HEK293 (cell line): ENCODE data around the gene SPACA4.

Experiments used
- CTCF ChIA-PET: fragments of 350-600 bp; formaldehyde crosslinking; extraction: SDS; loops from one replicate; lab custom pipeline; 2021; ENCODE audit warnings: antibody characterized with exemption; lab: Yijun Ruan, JAX
- POLR2A ChIA-PET: fragments of 300-600 bp; formaldehyde crosslinking; extraction: SDS; loops from one replicate; lab custom pipeline; 2020; ENCODE audit warnings: antibody characterized with exemption, inconsistent platforms; lab: Yijun Ruan, JAX
- H3K27ac ChIP-seq: fragments of 200-500 bp; sonication (Bioruptor generic); 2 replicates; pipeline ENCODE4 v1.5.1; 2014; ENCODE audit warnings: low read depth, low read length, control low read depth, inconsistent platforms; ENCODE audit errors: extremely low read depth
- H3K36me3 ChIP-seq, 2 experiments: fragments of 200-500 bp in 1 of 2; sonication (Bioruptor generic) in 1 of 2; 1 replicate in 1 of 2; 2 replicates in 1 of 2; pipeline ENCODE4 v1.5.1; 2014 to 2017; ENCODE audit warnings: inconsistent platforms in 2 of 2, low read length in 2 of 2; ENCODE audit not compliant: control insufficient read depth in 2 of 2, insufficient read depth in 1 of 2
- H3K4me1 ChIP-seq: fragments of 200-500 bp; sonication (Bioruptor generic); 2 replicates; pipeline ENCODE4 v1.5.1; 2014; ENCODE audit warnings: mild to moderate bottlenecking, low read length, inconsistent platforms; ENCODE audit not compliant: control insufficient read depth, insufficient read depth
- H3K4me3 ChIP-seq: 2 replicates; pipeline ENCODE4 v1.5.1; 2011; ENCODE audit warnings: low read depth, mild to moderate bottlenecking, control low read depth, low read length, moderate library complexity
- H3K9me3 ChIP-seq: fragments of 200-500 bp; sonication (Bioruptor generic); 2 replicates; pipeline ENCODE4 v1.5.1; 2014; ENCODE audit warnings: low read depth, low read length, inconsistent platforms; ENCODE audit not compliant: control insufficient read depth, insufficient read depth
- BCL11B ChIP-seq: fragments of 450-650 bp; formaldehyde crosslinking; IDR thresholded peaks from 2 replicates; pipeline ENCODE4 v1.5.1; 2016; ENCODE audit warnings: low read depth, missing biosample characterization, missing genetic modification characterization
- HIC1 ChIP-seq: fragments of 450-650 bp; formaldehyde crosslinking; IDR thresholded peaks from 2 replicates; pipeline ENCODE4 v1.5.1; 2016; ENCODE audit warnings: missing biosample characterization, missing genetic modification characterization
- KLF8 ChIP-seq: fragments of 450-650 bp; formaldehyde crosslinking; IDR thresholded peaks from 2 replicates; pipeline ENCODE4 v1.5.1; 2016; ENCODE audit warnings: missing biosample characterization, missing genetic modification characterization
- MYNN ChIP-seq: fragments of 450-650 bp; formaldehyde crosslinking; IDR thresholded peaks from 2 replicates; pipeline ENCODE4 v1.5.1; 2016; ENCODE audit warnings: missing biosample characterization, missing genetic modification characterization, borderline replicate concordance
- SP2 ChIP-seq: fragments of 450-650 bp; formaldehyde crosslinking; IDR thresholded peaks from 2 replicates; pipeline ENCODE4 v1.5.1; 2016; ENCODE audit warnings: missing biosample characterization, missing genetic modification characterization
- ZNF121 ChIP-seq: fragments of 450-650 bp; formaldehyde crosslinking; IDR thresholded peaks from 2 replicates; pipeline ENCODE4 v1.5.1; 2016; ENCODE audit warnings: missing biosample characterization, missing genetic modification characterization
- ZNF148 ChIP-seq: fragments of 450-650 bp; formaldehyde crosslinking; IDR thresholded peaks from 2 replicates; pipeline ENCODE4 v1.5.0; 2017; ENCODE audit warnings: missing biosample characterization, missing genetic modification characterization, borderline replicate concordance
- ZNF16 ChIP-seq: fragments of 450-650 bp; formaldehyde crosslinking; IDR thresholded peaks from 2 replicates; pipeline ENCODE4 v1.5.1; 2016; ENCODE audit warnings: low read depth, missing biosample characterization, missing genetic modification characterization
- ZNF18 ChIP-seq: fragments of 450-650 bp; formaldehyde crosslinking; IDR thresholded peaks from 2 replicates; pipeline ENCODE4 v1.5.1; 2016; ENCODE audit warnings: missing biosample characterization, missing genetic modification characterization
- ZNF2 ChIP-seq: fragments of 450-650 bp; formaldehyde crosslinking; IDR thresholded peaks from 2 replicates; pipeline ENCODE4 v1.5.1; 2016; ENCODE audit warnings: missing biosample characterization, missing genetic modification characterization
- ZNF211 ChIP-seq: fragments of 450-650 bp; formaldehyde crosslinking; IDR thresholded peaks from 2 replicates; pipeline ENCODE4 v1.5.1; 2016; ENCODE audit warnings: low read depth, missing biosample characterization, missing genetic modification characterization
- ZNF366 ChIP-seq: fragments of 450-650 bp; formaldehyde crosslinking; conservative IDR thresholded peaks from 2 replicates; pipeline ENCODE4 v1.5.1; 2016; ENCODE audit warnings: missing biosample characterization, missing genetic modification characterization
- ZNF416 ChIP-seq: fragments of 450-650 bp; formaldehyde crosslinking; IDR thresholded peaks from 2 replicates; pipeline ENCODE4 v1.5.1; 2016; ENCODE audit warnings: missing biosample characterization, missing genetic modification characterization
- ZNF426 ChIP-seq: fragments of 450-650 bp; formaldehyde crosslinking; IDR thresholded peaks from 2 replicates; pipeline ENCODE4 v1.5.1; 2017; ENCODE audit warnings: missing biosample characterization, missing genetic modification characterization, mild to moderate bottlenecking, inconsistent platforms, moderate library complexity
- ZNF473 ChIP-seq: fragments of 450-650 bp; formaldehyde crosslinking; IDR thresholded peaks from 2 replicates; pipeline ENCODE4 v1.5.1; 2017; ENCODE audit warnings: missing biosample characterization, missing genetic modification characterization
- ZNF514 ChIP-seq: fragments of 450-650 bp; formaldehyde crosslinking; IDR thresholded peaks from 2 replicates; pipeline ENCODE4 v1.5.1; 2016; ENCODE audit warnings: missing biosample characterization, missing genetic modification characterization
- ZNF544 ChIP-seq: fragments of 450-650 bp; formaldehyde crosslinking; IDR thresholded peaks from 2 replicates; pipeline ENCODE4 v1.5.0; 2017; ENCODE audit warnings: missing biosample characterization, missing genetic modification characterization
- ZNF561 ChIP-seq: fragments of 450-650 bp; IDR thresholded peaks from 2 replicates; pipeline ENCODE4 v1.5.1; 2018; ENCODE audit warnings: missing biosample characterization, missing genetic modification characterization, borderline replicate concordance
- ZNF645 ChIP-seq: fragments of 450-650 bp; formaldehyde crosslinking; IDR thresholded peaks from 2 replicates; pipeline ENCODE4; 2016; ENCODE audit warnings: missing biosample characterization, missing genetic modification characterization
- ZNF701 ChIP-seq: fragments of 450-650 bp; formaldehyde crosslinking; IDR thresholded peaks from 2 replicates; pipeline ENCODE4 v1.5.1; 2016; ENCODE audit warnings: missing biosample characterization, missing genetic modification characterization

The SPACA4 gene

GRCh38 chr19:48603449-48603848, 3.1 kb upstream of the SPACA4 start:
- no peaks in the 10 kb centered on the region for H3K9me3 ChIP-seq
- H3K27ac ChIP-seq = no peak overlapping the region
- POLR2A ChIA-PET = no interaction called here
- CTCF ChIA-PET = no interaction called here
- TF ChIP-seq MYNN (tag by site-specific recombination) (no peak), ZNF426 (tag by site-specific recombination) (no peak), SP2 (tag by site-specific recombination) (no peak), ZNF148 (tag by site-specific recombination) (no peak), HIC1 (tag by site-specific recombination) (no peak), ZNF366 (tag by site-specific recombination) (no peak), ZNF544 (tag by site-specific recombination) (no peak), ZNF18 (tag by site-specific recombination) (no peak), KLF8 (tag by site-specific recombination) (no peak), ZNF514 (tag by site-specific recombination) (no peak), ZNF2 (no peak), ZNF473 (no peak)
- H3K4me1 ChIP-seq = no peaks in the 10 kb centered on the region
- H3K4me3 ChIP-seq = no peak overlapping the region
- H3K36me3 ChIP-seq = no peaks in the 10 kb centered on the region

GRCh38 chr19:48603850-48604249, 2.7 kb upstream of the SPACA4 start:
- H3K4me3 ChIP-seq = no peak overlapping the region
- ChIA-PET CTCF (no interaction called here), POLR2A (no interaction called here)

More at GRCh38 chr19:48603850-48604249, 2.7 kb upstream of the SPACA4 start:
- Histone ChIP-seq H3K9me3 (no peaks in the 10 kb centered on the region), H3K36me3 (no peaks in the 10 kb centered on the region), H3K27ac (no peak overlapping the region), H3K4me1 (no peaks in the 10 kb centered on the region; the same call in 1 of the 2 replicates)
- no peak for TF ChIP-seq ZNF16 (tag by site-specific recombination)
- no peak for TF ChIP-seq BCL11B (tag by site-specific recombination)
- no peak for TF ChIP-seq SP2 (tag by site-specific recombination)
- TF ChIP-seq ZNF211 (tag by site-specific recombination) = no peak
- TF ChIP-seq ZNF701 (tag by site-specific recombination) = no peak
- peak; percentile 23; the same call in 1 of the 2 replicates for TF ChIP-seq ZNF121
- no peak for TF ChIP-seq ZNF148 (tag by site-specific recombination)
- TF ChIP-seq ZNF561 = no peak
- no peak for TF ChIP-seq ZNF416 (tag by site-specific recombination)
- no peak for TF ChIP-seq ZNF645 (tag by site-specific recombination)
- peak; percentile 26; the same call in 1 of the 2 replicates for TF ChIP-seq KLF8 (tag by site-specific recombination)
